ENCODE data around the gene ING5. TPM values are rescaled to one million over a fixed set of nuclear protein-coding genes. Genes with fewer than 3 reads are reported as not detected.
A peak's percentile ranks its signal among the peaks of the same experiment; 100 is the strongest.
"Not testable (repeated sequence)": the region's sequence is repeated elsewhere in the genome, so short reads cannot be mapped to it uniquely, and the experiment has no call there.

ING5 gene
- total RNA-seq, 1 experiment from 2014 or later = 35.1 TPM

- Mint-ChIP-seq H3K27ac (ENCODE audit: unreplicated experiment) (no peak overlapping the region), H3K36me3 (ENCODE audit: insufficient read depth, unreplicated experiment) (peaks cover 16% of the 10 kb centered on the region), H3K4me1 (ENCODE audit: low read depth, unreplicated experiment) (peaks cover 8% of the 10 kb centered on the region), H3K27me3 (ENCODE audit: unreplicated experiment) (no peaks in the 10 kb centered on the region), H3K4me3 (ENCODE audit: low read depth, unreplicated experiment) (no peak overlapping the region), H3K9me3 (ENCODE audit: low read depth, unreplicated experiment) (no peaks in the 10 kb centered on the region)
- BruUV-seq (replicated peaks) = no TSS peak
- TF ChIP-seq CTCF (IDR thresholded peaks at IDR 0.05; ENCODE audit: unreplicated experiment) = no peak
- DNase-seq = no peak
- intact Hi-C loops (cut with micrococcal nuclease; ENCODE audit: unreplicated experiment) = no loop called here
- CTCF ChIA-PET = no interaction called here
Observed at GRCh38 chr2:241728627-241729026, 26.8 kb downstream of the ING5 start.

- intact Hi-C loops (cut with micrococcal nuclease; ENCODE audit: unreplicated experiment) = no loop called here
- H3K4me3 Mint-ChIP-seq (ENCODE audit: low read depth, unreplicated experiment) = no peak overlapping the region
- no peaks in the 10 kb centered on the region for H3K9me3 Mint-ChIP-seq (ENCODE audit: low read depth, unreplicated experiment)
- no peak for DNase-seq
- no peak overlapping the region for H3K27ac Mint-ChIP-seq (ENCODE audit: unreplicated experiment)
- peaks cover 8% of the 10 kb centered on the region for H3K4me1 Mint-ChIP-seq (ENCODE audit: low read depth, unreplicated experiment)
- no TSS peak for BruUV-seq (replicated peaks)
- H3K36me3 Mint-ChIP-seq (ENCODE audit: insufficient read depth, unreplicated experiment) = peaks cover 16% of the 10 kb centered on the region
- H3K27me3 Mint-ChIP-seq (ENCODE audit: unreplicated experiment) = no peaks in the 10 kb centered on the region
- TF ChIP-seq CTCF (IDR thresholded peaks at IDR 0.05; ENCODE audit: unreplicated experiment) = no peak
- CTCF ChIA-PET = no interaction called here
Observed at GRCh38 chr2:241729868-241730267, 28.0 kb downstream of the ING5 start.

- CTCF ChIA-PET = no interaction called here
- Mint-ChIP-seq H3K36me3 (ENCODE audit: insufficient read depth, unreplicated experiment) (peaks cover 22% of the 10 kb centered on the region), H3K9me3 (ENCODE audit: low read depth, unreplicated experiment) (no peaks in the 10 kb centered on the region), H3K4me1 (ENCODE audit: low read depth, unreplicated experiment) (peaks cover 8% of the 10 kb centered on the region), H3K27me3 (ENCODE audit: unreplicated experiment) (no peaks in the 10 kb centered on the region), H3K4me3 (ENCODE audit: low read depth, unreplicated experiment) (no peak overlapping the region), H3K27ac (ENCODE audit: unreplicated experiment) (no peak overlapping the region)
- intact Hi-C loops (cut with micrococcal nuclease; ENCODE audit: unreplicated experiment) = no loop called here
- no peak for DNase-seq
- BruUV-seq (replicated peaks) = no TSS peak
- TF ChIP-seq CTCF (IDR thresholded peaks at IDR 0.05; ENCODE audit: unreplicated experiment) = no peak
Observed at GRCh38 chr2:241730671-241731293, 28.9 kb downstream of the ING5 start.

- intact Hi-C loops (cut with micrococcal nuclease; ENCODE audit: unreplicated experiment); H3K4me3 Mint-ChIP-seq (ENCODE audit: low read depth, unreplicated experiment): not testable (repeated sequence)
Observed at GRCh38 chr2:241732513-241733186, 30.8 kb downstream of the ING5 start.

More at GRCh38 chr2:241732513-241733186, 30.8 kb downstream of the ING5 start:
- not testable (repeated sequence) for H3K27me3 Mint-ChIP-seq (ENCODE audit: unreplicated experiment); H3K4me1 Mint-ChIP-seq (ENCODE audit: low read depth, unreplicated experiment); H3K9me3 Mint-ChIP-seq (ENCODE audit: low read depth, unreplicated experiment); BruUV-seq (replicated peaks); H3K27ac Mint-ChIP-seq (ENCODE audit: unreplicated experiment)
- peak; percentile 80 for DNase-seq
- CTCF ChIA-PET = interaction anchor here (1.6 kb wide), 1 partner anchor 30 kb away, joined by 6 read pairs; the partner anchor contains the start of gene ING5
- H3K36me3 Mint-ChIP-seq (ENCODE audit: insufficient read depth, unreplicated experiment) = peaks cover 38% of the 10 kb centered on the region
- peak; percentile 68 for TF ChIP-seq CTCF (IDR thresholded peaks at IDR 0.05; ENCODE audit: unreplicated experiment)

Data from Calu3 (cell line).